GM23338 (cell line): Measurements from ENCODE around the gene DLG4. TPM values are rescaled to one million over a fixed set of nuclear protein-coding genes. Genes with fewer than 3 reads are reported as not detected.

Experiments used
- ATAC-seq: fragments of 200-7000 bp; cut with Tn5 transposase; 3 replicates; pipeline ENCODE4 v1.9.1; 2020
- DNase-seq: peaks from one replicate; pipeline ENCODE4 v3.0.0-alpha.2; 2015; ENCODE audit warnings: low spot score
- H2AFZ ChIP-seq: fragments of 200-600 bp; sonication (generic); 2 replicates; pipeline ENCODE4 v1.8.0; 2016; ENCODE audit warnings: antibody characterized with exemption, mild to moderate bottlenecking, moderate library complexity
- H3F3A ChIP-seq: fragments of 200-600 bp; sonication (generic); replicated peaks from 2 replicates; pipeline ENCODE4 v1.8.0; 2017; ENCODE audit warnings: antibody characterized with exemption, mixed run types, low read depth
- H3K27ac ChIP-seq: fragments of 200-600 bp; sonication (generic); 2 replicates; pipeline ENCODE4 v1.6.1; 2016; ENCODE audit warnings: low read depth
- H3K27me3 ChIP-seq: fragments of 200-600 bp; sonication (generic); 2 replicates; pipeline ENCODE4 v1.8.0; 2016; ENCODE audit warnings: mild to moderate bottlenecking, mixed run types, moderate library complexity; ENCODE audit not compliant: insufficient read depth
- H3K36me3 ChIP-seq: fragments of 200-600 bp; sonication (generic); 2 replicates; pipeline ENCODE4 v1.8.0; 2016; ENCODE audit warnings: mild to moderate bottlenecking; ENCODE audit not compliant: insufficient read depth
- H3K4me1 ChIP-seq: fragments of 200-600 bp; sonication (generic); 2 replicates; pipeline ENCODE4 v1.8.0; 2016; ENCODE audit warnings: mild to moderate bottlenecking, moderate library complexity; ENCODE audit not compliant: insufficient read depth
- H3K4me2 ChIP-seq: fragments of 200-600 bp; sonication (generic); 2 replicates; pipeline ENCODE4 v1.7.1; 2017; ENCODE audit warnings: mixed run types
- H3K4me3 ChIP-seq: fragments of 200-600 bp; sonication (generic); 2 replicates; pipeline ENCODE4 v1.6.1; 2016; ENCODE audit warnings: mixed run types
- H3K79me2 ChIP-seq: fragments of 200-600 bp; sonication (generic); replicated peaks from 2 replicates; pipeline ENCODE4 v1.8.0; 2017; ENCODE audit warnings: mild to moderate bottlenecking; ENCODE audit not compliant: insufficient read depth
- H3K9me2 ChIP-seq: fragments of 200-600 bp; sonication (generic); 2 replicates; pipeline ENCODE4 v1.8.0; 2017; ENCODE audit not compliant: insufficient read depth
- H4K20me1 ChIP-seq: fragments of 200-600 bp; sonication (generic); replicated peaks from 2 replicates; pipeline ENCODE4 v1.8.0; 2017; ENCODE audit warnings: mild to moderate bottlenecking; ENCODE audit not compliant: insufficient read depth
- H3K27ac Mint-ChIP-seq: 2 replicates; pipeline ENCODE4 v1.8.0; 2020; ENCODE audit warnings: inconsistent platforms, mild to moderate bottlenecking, moderate library complexity, mixed read lengths
- H3K27me3 Mint-ChIP-seq: 3 replicates; pipeline ENCODE4 v1.8.0; 2022; ENCODE audit warnings: low read depth, mild to moderate bottlenecking, moderate library complexity, mixed read lengths, inconsistent platforms; ENCODE audit not compliant: insufficient read depth, poor library complexity
- H3K36me3 Mint-ChIP-seq: 3 replicates; pipeline ENCODE4 v1.8.0; 2021; ENCODE audit warnings: low read depth, mild to moderate bottlenecking, inconsistent platforms, moderate library complexity, mixed read lengths
- H3K4me1 Mint-ChIP-seq: 3 replicates; pipeline ENCODE4 v1.8.0; 2020; ENCODE audit warnings: mild to moderate bottlenecking, inconsistent platforms, mixed read lengths
- H3K4me3 Mint-ChIP-seq: 3 replicates; pipeline ENCODE4 v1.8.0; 2021; ENCODE audit warnings: moderate library complexity, mild to moderate bottlenecking, inconsistent platforms, mixed read lengths
- H3K9me3 Mint-ChIP-seq: 3 replicates; pipeline ENCODE4 v1.8.0; 2020; ENCODE audit warnings: moderate library complexity, mild to moderate bottlenecking, inconsistent platforms, mixed read lengths
- CREB1 ChIP-seq: fragments of 250-450 bp; sonication (Bioruptor Pico); IDR thresholded peaks from 2 replicates; pipeline ENCODE4 v1.5.0; 2020; ENCODE audit warnings: low read depth, mild to moderate bottlenecking, moderate library complexity
- ETS1 ChIP-seq: IDR thresholded peaks from 2 replicates; pipeline ENCODE4 v1.6.1; 2016; ENCODE audit warnings: antibody characterized with exemption
- EZH2 ChIP-seq: fragments of 200-600 bp; sonication (generic); IDR thresholded peaks from one replicate; pipeline ENCODE4 v1.8.0; 2017; ENCODE audit warnings: antibody characterized with exemption, mild to moderate bottlenecking, low read depth; ENCODE audit not compliant: unreplicated experiment
- EZH2phosphoT487 ChIP-seq: fragments of 200-600 bp; sonication (generic); IDR thresholded peaks from one replicate; pipeline ENCODE4 v1.8.1; 2018; ENCODE audit warnings: antibody characterized with exemption; ENCODE audit not compliant: unreplicated experiment
- NANOG ChIP-seq: IDR thresholded peaks from 2 replicates; pipeline ENCODE4 v1.6.1; 2016; ENCODE audit warnings: antibody characterized with exemption, borderline replicate concordance
- POLR2AphosphoS5 ChIP-seq: IDR thresholded peaks from 2 replicates; pipeline ENCODE4 v1.6.1; 2016; ENCODE audit warnings: antibody characterized with exemption, low read depth
- REST ChIP-seq: IDR thresholded peaks from one replicate; pipeline ENCODE4 v1.6.1; 2018; ENCODE audit warnings: antibody characterized with exemption; ENCODE audit not compliant: unreplicated experiment
- STAT1 ChIP-seq: IDR thresholded peaks from one replicate; pipeline ENCODE4 v1.6.1; 2016; ENCODE audit warnings: antibody characterized with exemption; ENCODE audit not compliant: unreplicated experiment
- ZNF114 ChIP-seq: fragments of 250-450 bp; sonication (Bioruptor Pico); IDR thresholded peaks from 2 replicates; pipeline ENCODE4 v1.5.0; 2020; ENCODE audit warnings: mild to moderate bottlenecking, moderate library complexity
- ZNF331 ChIP-seq: fragments of 250-450 bp; sonication (Bioruptor Pico); IDR thresholded peaks from 2 replicates; pipeline ENCODE4 v1.5.0; 2020; ENCODE audit warnings: low read depth, mild to moderate bottlenecking, moderate library complexity
- polyA plus RNA-seq: library from polyadenylated mRNA; unstranded; fragments of >200 nt; fragmentation: Nextera tagmentation; extraction: Ambion mirVana; gene quantifications from 2 replicates; pipeline ENCODE4 v1.2.1, GENCODE V29; 2016
- total RNA-seq: library from RNA; depleted of rRNA; stranded (reverse); fragments of >200 nt; shearing (Covaris generic); gene quantifications from 2 replicates; pipeline ENCODE4 v1.2.3, GENCODE V29; 2014

The DLG4 gene
- total and polyA plus RNA-seq, 2 experiments from 2014 or later, result 11.1 to 31.0 TPM

- H3K27ac Mint-ChIP-seq, result no peak overlapping the region
Observed at GRCh38 chr17:7222972-7223292, 3.3 kb upstream of the DLG4 start.

More at GRCh38 chr17:7222972-7223292, 3.3 kb upstream of the DLG4 start:
- DNase-seq (no peak), ATAC-seq (no peak)
- Mint-ChIP-seq H3K36me3 (peaks cover 67% of the 10 kb centered on the region), H3K4me3 (no peak overlapping the region), H3K27me3 (peaks cover 53% of the 10 kb centered on the region), H3K4me1 (peaks cover 29% of the 10 kb centered on the region), H3K9me3 (no peaks in the 10 kb centered on the region; the same call in 2 of the 3 replicates)
- H3K4me1 ChIP-seq, result peaks cover 24% of the 10 kb centered on the region
- H3K27me3 ChIP-seq, result no peaks in the 10 kb centered on the region
- peaks cover 11% of the 10 kb centered on the region; the same call in 1 of the 2 replicates for H3K36me3 ChIP-seq
- peaks cover 29% of the 10 kb centered on the region for H4K20me1 ChIP-seq
- no peaks in the 10 kb centered on the region for H3K9me2 ChIP-seq
- no peak for TF ChIP-seq ZNF331 (CRISPR knock-in tag)
- TF ChIP-seq ETS1, result no peak
- TF ChIP-seq STAT1, result no peak
- no peak for TF ChIP-seq POLR2AphosphoS5
- no peak for TF ChIP-seq EZH2phosphoT487
- TF ChIP-seq REST, result no peak
- no peak for TF ChIP-seq EZH2
- no peak for TF ChIP-seq CREB1
- TF ChIP-seq NANOG, result no peak
- TF ChIP-seq ZNF114 (CRISPR knock-in tag), result no peak
- peaks cover 19% of the 10 kb centered on the region for H3F3A ChIP-seq
- H3K4me2 ChIP-seq, result no peak overlapping the region
- no peak overlapping the region for H2AFZ ChIP-seq
- no peaks in the 10 kb centered on the region; the same call in 1 of the 2 replicates for H3K79me2 ChIP-seq
- no peak overlapping the region for H3K27ac ChIP-seq
- H3K4me3 ChIP-seq, result no peak overlapping the region
